OCI-LY3 (cell line): ENCODE data around the gene TMEM11.

Experiments used
- H2AFZ ChIP-seq: fragments of 200-600, 300-600 bp; shearing (Covaris generic); 2 replicates; pipeline ENCODE4 v1.6.0; 2014; ENCODE audit warnings: antibody characterized with exemption, low read depth, low read length
- H3K27ac ChIP-seq: fragments of 200-600, 300-600 bp; sonication (generic); 2 replicates; pipeline ENCODE4 v1.5.1; 2014; ENCODE audit warnings: mild to moderate bottlenecking, low read length, moderate library complexity, mixed read lengths
- H3K27me3 ChIP-seq: fragments of 200-600, 300-600 bp; sonication (generic); 2 replicates; pipeline ENCODE4 v1.6.1; 2014; ENCODE audit warnings: low read depth, low read length, mixed read lengths
- H3K36me3 ChIP-seq: fragments of 200-600, 300-600 bp; sonication (generic); replicated peaks from 2 replicates; pipeline ENCODE3; 2014; ENCODE audit warnings: low read depth, low read length, mixed read lengths
- H3K4me1 ChIP-seq: fragments of 300-600, 200-600 bp; sonication (generic); 2 replicates; pipeline ENCODE4 v1.6.1; 2014; ENCODE audit warnings: low read length, mixed read lengths
- H3K4me2 ChIP-seq: fragments of 200-600, 300-600 bp; sonication (generic); 2 replicates; pipeline ENCODE4 v1.6.1; 2014; ENCODE audit warnings: low read length, mixed read lengths
- H3K4me3 ChIP-seq: fragments of 300-600, 200-600 bp; sonication (generic); 2 replicates; pipeline ENCODE4 v1.5.1; 2014; ENCODE audit warnings: antibody characterized with exemption, mild to moderate bottlenecking, low read length, moderate library complexity
- H3K79me2 ChIP-seq: fragments of 300-600, 200-600 bp; shearing (Covaris generic); 2 replicates; pipeline ENCODE4 v1.6.1; 2014; ENCODE audit warnings: mild to moderate bottlenecking, low read length, mixed read lengths
- H3K9ac ChIP-seq: fragments of 300-600, 200-600 bp; shearing (Covaris generic); 2 replicates; pipeline ENCODE4 v1.6.0; 2014; ENCODE audit warnings: mild to moderate bottlenecking, low read length, moderate library complexity
- H3K9me3 ChIP-seq: fragments of 200-600, 300-600 bp; shearing (Covaris generic); 2 replicates; pipeline ENCODE4 v1.6.1; 2014; ENCODE audit warnings: low read length, mixed read lengths; ENCODE audit not compliant: insufficient read depth
- H4K20me1 ChIP-seq: fragments of 200-600, 300-600 bp; sonication (generic); 2 replicates; pipeline ENCODE4 v1.6.1; 2016; ENCODE audit warnings: low read length, mixed read lengths; ENCODE audit not compliant: insufficient read depth
- CTCF ChIP-seq: fragments of 200-600, 300-600 bp; sonication (generic); IDR thresholded peaks from 2 replicates; pipeline ENCODE4 v1.5.1; 2014; ENCODE audit warnings: antibody characterized with exemption, low read length, low read depth
- EZH2phosphoT487 ChIP-seq: fragments of 200-600 bp; shearing (Covaris generic); IDR thresholded peaks from 2 replicates; pipeline ENCODE4 v1.6.1; 2018; ENCODE audit warnings: antibody characterized with exemption, mixed run types, low read depth

The TMEM11 gene

DNA sequence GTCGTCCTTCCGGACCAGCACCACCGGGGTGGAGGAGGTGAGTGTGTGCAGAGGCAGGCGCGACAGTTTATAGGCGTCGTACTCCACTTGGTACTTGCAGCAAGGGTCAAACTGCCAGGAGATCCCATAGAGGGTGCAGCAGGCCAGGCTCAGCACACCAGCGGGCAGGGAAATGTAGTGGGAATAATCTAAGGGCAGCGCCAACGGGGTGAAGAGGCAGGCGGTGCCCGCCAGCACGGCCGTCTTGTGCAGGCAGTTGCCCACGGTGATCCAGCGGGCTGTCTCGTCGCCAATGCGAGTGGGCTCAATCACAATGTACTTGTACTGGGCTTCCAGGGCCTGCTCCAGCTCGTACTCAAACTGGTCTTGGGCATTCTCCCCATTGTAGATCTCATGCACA lies 15.6 kb downstream of the TMEM11 start:
- Histone ChIP-seq H3K4me2 (no peak overlapping the region), H3K27ac (no peak overlapping the region), H3K4me1 (no peaks in the 10 kb centered on the region), H3K27me3 (no peaks in the 10 kb centered on the region), H3K4me3 (no peak overlapping the region), H3K9ac (no peak overlapping the region), H3K36me3 (no peaks in the 10 kb centered on the region), H4K20me1 (0 out of 2 replicates have a peak, but pooled peaks cover 3% of the 10 kb centered on the region), H3K79me2 (peaks cover 33% of the 10 kb centered on the region), H2AFZ (no peak overlapping the region), H3K9me3 (no peaks in the 10 kb centered on the region)
- no peak for TF ChIP-seq CTCF
- TF ChIP-seq EZH2phosphoT487: no peak

DNA sequence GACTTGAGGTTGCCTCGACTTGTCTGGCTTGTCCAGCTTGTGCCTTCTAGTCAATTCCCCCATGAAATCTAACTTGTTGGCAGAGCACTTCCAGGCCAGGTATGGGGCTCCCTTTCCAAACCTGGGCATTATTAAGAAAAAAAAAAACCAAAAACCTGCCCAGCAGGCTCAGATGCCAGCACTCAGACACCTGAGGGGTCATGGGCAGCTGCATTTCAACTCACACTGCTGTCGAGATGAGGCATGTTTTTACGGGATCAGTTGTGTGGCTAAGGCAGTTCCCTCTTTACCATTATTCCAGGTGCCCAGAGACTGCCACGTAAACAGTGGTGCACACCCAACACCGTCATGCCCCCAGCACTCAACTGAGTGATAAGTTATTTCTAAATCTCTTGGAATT lies 17.8 kb downstream of the TMEM11 start:
- H2AFZ ChIP-seq: no peak overlapping the region
- TF ChIP-seq CTCF: no peak
- no peak for TF ChIP-seq EZH2phosphoT487
- H3K27me3 ChIP-seq: no peaks in the 10 kb centered on the region
- H3K27ac ChIP-seq: no peak overlapping the region
- H3K4me3 ChIP-seq: no peak overlapping the region
- H3K9ac ChIP-seq: no peak overlapping the region
- H3K36me3 ChIP-seq: no peaks in the 10 kb centered on the region
- H3K79me2 ChIP-seq: peaks cover 17% of the 10 kb centered on the region
- H4K20me1 ChIP-seq: 0 out of 2 replicates have a peak, but pooled peaks cover 3% of the 10 kb centered on the region
- no peaks in the 10 kb centered on the region for H3K9me3 ChIP-seq
- no peaks in the 10 kb centered on the region for H3K4me1 ChIP-seq
- H3K4me2 ChIP-seq: no peak overlapping the region

DNA sequence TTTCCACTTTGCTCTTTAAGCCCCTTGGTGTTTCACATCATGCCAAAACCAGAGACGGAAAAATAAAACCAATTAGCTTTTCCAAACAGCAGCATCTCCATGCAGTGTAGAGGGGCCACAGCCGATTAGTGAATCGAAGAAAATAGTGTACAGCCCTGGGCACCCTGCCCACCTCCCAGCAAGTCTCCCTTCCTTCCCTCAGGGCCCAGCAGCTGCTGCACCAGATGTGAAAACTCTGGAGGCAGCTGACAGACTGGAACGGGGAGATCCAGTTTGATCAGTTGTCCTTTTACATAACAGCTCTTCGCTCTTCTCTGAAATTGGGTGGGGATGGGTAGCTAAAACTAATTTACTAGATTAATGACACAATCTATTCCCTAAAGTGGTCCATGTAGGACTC lies 19.3 kb downstream of the TMEM11 start:
- no peak overlapping the region for H3K27ac ChIP-seq
- H2AFZ ChIP-seq: no peak overlapping the region
- H3K4me2 ChIP-seq: no peak overlapping the region
- H3K27me3 ChIP-seq: no peaks in the 10 kb centered on the region
- TF ChIP-seq CTCF: no peak
- no peak for TF ChIP-seq EZH2phosphoT487
- H3K4me1 ChIP-seq: no peaks in the 10 kb centered on the region
- H3K9ac ChIP-seq: no peak overlapping the region
- H3K36me3 ChIP-seq: no peaks in the 10 kb centered on the region
- no peaks in the 10 kb centered on the region for H3K9me3 ChIP-seq
- no peak overlapping the region for H3K4me3 ChIP-seq
- no peaks in the 10 kb centered on the region for H4K20me1 ChIP-seq
- peaks cover 4% of the 10 kb centered on the region; the same call in 1 of the 2 replicates for H3K79me2 ChIP-seq

DNA sequence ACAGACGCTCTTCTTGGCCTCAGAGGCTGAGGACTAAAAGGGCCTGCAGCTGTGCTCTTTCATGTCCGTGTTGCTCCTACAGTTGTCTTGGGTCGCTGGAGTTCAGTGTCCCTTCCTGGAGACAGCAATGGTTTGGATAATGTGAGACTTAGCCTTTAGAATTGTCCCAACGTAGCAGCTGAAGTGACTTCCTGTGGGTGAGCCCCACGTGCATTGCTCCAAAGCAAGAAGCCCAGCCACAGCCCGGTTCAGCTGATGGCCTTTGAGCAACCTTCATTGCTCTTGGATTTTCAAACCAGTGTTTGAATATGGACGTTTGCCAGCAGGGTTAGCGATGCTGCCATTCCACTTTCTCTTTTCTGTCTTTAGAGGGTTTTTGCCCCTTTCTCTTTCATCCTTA lies 19.7 kb downstream of the TMEM11 start:
- H2AFZ ChIP-seq: no peak overlapping the region
- no peak overlapping the region for H3K9ac ChIP-seq
- no peak overlapping the region for H3K4me3 ChIP-seq
- no peak overlapping the region for H3K4me2 ChIP-seq
- no peak for TF ChIP-seq CTCF
- TF ChIP-seq EZH2phosphoT487: no peak
- H3K27me3 ChIP-seq: no peaks in the 10 kb centered on the region
- no peaks in the 10 kb centered on the region for H3K36me3 ChIP-seq
- H4K20me1 ChIP-seq: no peaks in the 10 kb centered on the region
- no peaks in the 10 kb centered on the region for H3K79me2 ChIP-seq
- H3K4me1 ChIP-seq: no peaks in the 10 kb centered on the region
- H3K27ac ChIP-seq: no peak overlapping the region
- no peaks in the 10 kb centered on the region for H3K9me3 ChIP-seq
